NCI-H2107 (cell line): ENCODE data around the gene NRGN.
"Not testable (repeated sequence)": the region's sequence is repeated elsewhere in the genome, so short reads cannot be mapped to it uniquely, and the experiment has no call there.

ENCODE experiments used
- DNase-seq: peaks from one replicate; lab custom pipeline; 2025; lab: John Stamatoyannopoulos, UW

The NRGN gene

DNA sequence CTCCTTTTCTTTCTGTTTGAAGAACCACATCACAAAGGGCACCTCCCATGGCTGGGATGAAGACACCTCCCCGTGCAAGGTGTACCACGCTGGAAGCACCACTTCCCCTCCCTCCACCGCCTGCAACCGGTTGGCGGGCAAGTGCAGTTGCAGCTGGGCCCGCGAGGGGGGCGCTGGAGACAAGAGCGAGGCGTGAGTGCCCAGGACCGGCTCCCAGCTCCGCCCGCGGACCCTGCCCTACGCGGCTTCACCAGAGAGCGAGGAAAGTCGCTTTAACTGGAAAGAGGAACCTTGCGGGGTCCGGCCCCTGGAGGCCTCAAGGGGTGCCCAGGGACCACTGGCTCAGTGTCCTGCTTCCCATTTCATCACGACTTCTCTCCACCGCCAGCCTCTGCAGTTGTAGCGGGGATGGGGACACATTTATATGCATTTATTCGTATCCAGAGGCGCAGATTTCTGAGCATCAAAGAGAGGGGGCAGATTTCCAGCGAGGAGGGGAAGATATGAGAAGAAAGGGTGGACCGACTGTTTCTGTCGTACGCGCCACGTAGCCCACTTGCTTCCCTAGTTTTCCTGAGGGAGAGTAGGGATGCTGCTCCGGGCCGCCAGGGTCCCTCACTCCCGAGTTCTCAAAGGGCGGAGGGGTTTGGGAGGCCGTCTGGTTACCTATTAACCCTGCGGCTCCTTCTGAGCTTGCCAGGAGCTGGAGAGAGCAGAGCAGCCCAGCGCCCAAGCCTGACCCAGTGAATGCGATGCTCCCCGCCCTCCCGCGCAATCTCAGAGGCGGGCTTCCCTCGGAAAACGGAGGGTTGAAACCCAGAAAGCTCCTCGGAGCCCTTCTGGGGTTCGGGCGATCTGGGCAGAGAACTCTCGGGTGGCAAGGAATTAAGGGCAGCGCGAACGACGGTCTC is 18.9 kb downstream of the NRGN start:
- no peak for DNase-seq

DNA sequence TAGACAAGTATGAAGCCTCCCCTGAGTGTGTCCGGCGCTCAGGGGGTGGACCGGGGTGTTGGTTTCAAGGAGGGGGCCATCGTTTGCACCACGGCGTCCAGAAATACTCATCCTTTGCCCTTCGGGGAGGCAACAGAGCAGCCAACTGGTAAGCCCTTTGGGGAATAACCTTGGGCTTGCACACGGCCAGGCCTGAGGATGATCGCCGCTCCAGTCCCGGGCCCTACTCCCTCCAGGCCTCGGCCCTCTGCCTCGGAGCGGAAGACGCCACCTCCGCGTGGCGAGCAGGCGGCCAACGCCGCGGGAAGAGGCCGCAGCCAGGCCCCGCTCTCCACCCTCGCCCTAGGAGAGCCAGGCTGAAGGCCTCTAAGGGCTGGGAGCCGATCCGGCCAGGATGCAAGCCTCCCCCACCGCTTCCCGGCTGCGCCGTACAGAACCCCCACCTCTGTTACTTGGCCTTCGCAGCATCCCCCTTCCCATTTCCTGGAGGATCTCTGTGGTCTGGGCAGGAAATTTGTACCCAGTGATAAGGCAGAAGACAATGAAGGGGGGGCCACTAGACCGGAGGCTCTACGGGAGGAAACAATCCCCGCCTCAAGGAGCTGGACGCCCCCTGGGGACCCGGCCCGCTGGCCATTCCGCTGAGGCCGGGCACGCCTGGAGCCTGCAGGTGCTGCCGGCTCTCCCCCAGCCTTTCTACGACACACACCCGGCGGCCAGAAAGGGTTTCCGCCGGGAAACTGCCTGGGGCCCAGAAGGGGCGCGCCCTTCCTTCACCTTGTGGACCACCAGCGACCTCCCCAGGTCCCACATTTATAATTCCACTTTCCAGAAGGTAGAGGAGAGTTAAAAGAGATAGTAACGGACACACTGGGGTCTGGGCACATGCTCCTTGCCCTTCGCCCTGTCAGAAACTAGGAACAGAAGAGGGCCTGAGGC is 19.8 kb downstream of the NRGN start:
- no peak for DNase-seq

DNA sequence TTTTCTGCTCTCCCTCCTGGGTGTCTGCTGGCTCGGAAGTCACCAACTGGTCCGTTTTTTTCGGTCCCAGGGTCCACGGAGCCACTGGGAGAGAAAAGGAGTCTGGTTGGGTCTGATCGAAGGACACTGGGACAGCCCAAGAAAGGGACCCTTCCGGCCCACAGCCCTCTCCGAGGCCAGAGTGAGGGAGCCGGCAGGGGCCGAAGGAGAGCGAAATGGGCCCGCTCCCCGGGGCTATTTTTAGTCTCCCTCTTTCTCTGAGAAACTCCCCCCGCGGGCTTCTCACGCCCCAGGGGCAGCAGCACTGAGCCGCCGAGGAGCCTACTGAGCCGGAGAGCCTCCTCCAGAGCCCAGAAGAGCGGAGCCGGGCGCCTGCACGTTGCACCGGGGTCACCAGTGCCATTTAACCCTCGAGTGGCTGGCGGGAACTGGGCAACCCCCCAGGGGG is 20.5 kb downstream of the NRGN start:
- no peak for DNase-seq

DNA sequence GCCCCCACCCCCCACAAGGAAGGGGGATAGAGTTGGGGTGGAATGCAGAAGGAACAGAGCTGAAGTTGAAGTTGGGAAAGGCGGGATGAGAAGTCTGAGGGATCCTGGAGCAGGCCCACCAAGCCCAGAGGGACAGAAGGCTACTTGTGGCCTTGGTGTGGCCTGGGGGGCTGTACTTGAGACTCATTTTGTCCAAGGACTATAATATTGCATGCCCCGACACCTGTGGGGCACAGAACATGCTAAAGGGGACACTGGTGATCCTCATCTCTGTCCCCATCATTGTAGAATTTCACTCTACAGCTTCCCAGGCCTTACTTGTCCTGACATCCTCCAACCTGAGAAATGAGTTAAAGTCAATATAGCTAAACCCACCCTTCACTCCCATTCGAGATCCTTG is 21.1 kb downstream of the NRGN start:
- DNase-seq, result no peak

DNA sequence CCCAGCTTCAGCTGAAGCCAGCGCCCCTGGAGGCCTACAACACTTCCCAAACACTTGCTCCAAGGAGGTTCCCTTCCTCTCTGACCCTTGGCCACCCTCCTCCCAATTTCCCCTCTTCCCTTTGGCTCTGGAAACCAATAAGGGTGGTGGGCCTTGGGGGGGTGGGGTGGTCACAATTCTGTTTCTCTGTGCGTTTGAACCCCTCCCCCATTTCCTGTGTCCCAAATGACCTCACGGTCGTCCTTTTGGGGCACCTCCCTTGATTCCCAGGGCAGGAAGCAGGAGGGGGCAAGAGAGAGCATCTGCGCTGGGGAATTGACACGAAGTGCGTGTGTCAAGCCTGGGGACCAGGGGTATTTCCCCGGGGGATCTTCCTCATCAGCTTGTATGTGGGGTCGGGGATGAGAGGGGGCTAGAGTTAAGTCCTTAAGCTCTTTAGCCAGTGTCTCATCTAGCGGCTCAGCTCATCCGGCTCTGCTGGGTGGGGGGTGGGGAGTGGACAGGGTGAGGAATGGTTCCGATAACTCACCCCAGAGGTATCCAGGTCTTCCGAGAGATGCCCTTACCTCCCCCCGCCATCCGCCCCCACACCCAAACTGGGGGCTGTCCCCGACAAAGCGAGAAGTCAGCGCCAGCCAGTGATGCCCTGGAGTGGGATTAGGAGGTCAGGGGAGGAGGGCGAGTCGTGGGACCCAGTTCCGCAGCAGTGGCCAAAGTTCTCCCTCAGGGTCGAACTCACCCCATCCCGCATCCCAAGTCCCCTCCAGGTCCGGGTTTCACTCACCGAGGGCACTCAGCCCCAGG is 21.8 kb downstream of the NRGN start:
- DNase-seq, result no peak

DNA sequence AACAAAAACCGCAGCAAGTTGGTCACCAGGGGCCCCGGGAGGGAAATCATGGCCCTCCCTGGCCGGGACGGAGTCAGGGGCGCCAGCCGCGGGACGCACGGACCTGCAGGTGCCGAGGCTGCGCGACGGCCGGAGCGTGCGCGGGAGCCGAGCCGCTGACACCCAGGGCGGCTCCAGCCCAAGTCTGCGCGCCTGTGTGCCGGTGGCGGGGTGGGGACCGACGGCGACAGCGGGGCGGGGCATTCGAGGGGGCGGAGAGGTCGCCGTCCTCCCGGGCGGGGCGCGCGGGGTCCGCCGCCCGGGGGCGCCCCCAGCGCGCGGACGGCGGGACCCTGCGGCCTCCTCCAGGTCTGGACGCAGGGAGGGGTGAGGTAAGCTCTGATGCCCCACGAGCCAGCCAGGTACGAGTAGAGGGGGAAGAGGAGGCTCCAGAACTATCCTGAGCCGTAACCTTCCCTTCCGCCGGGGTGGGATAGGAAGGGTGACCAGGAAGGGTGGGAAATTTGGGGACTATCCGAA is 22.4 kb downstream of the NRGN start, which contains the start of gene ESAM:
TSS of gene ESAM (minus strand) at position 186 of the 519 bp plus-strand sequence. CDS start at position 50, 136 bp downstream.
- no peak for DNase-seq

DNA sequence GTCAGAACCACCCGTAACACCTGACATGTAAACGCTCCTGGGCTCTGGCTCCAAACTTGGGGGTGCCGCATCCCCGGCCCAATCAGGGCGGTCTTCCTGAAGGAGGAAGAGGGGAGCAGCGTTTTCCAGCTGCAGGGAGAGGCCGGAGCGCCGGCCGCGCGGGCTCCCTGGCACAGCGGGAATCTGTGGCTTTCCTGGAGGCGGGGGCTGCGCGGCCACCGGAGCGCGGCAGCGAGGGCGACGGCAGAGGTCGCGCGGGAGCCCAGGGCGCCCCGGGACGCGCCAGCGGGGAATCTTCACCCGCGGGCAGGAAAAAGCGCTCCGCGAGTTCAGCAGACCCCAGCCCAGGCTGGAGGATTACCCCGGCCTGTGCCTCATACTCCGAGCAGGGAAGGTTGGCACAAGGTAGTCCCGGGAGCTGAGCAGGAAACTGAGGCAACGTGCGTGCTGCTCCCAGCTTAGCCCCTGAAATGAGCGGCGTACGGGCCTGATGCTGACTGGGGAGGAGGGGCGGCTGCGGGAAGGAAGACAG is 22.9 kb downstream of the NRGN start:
- DNase-seq, result no peak

DNA sequence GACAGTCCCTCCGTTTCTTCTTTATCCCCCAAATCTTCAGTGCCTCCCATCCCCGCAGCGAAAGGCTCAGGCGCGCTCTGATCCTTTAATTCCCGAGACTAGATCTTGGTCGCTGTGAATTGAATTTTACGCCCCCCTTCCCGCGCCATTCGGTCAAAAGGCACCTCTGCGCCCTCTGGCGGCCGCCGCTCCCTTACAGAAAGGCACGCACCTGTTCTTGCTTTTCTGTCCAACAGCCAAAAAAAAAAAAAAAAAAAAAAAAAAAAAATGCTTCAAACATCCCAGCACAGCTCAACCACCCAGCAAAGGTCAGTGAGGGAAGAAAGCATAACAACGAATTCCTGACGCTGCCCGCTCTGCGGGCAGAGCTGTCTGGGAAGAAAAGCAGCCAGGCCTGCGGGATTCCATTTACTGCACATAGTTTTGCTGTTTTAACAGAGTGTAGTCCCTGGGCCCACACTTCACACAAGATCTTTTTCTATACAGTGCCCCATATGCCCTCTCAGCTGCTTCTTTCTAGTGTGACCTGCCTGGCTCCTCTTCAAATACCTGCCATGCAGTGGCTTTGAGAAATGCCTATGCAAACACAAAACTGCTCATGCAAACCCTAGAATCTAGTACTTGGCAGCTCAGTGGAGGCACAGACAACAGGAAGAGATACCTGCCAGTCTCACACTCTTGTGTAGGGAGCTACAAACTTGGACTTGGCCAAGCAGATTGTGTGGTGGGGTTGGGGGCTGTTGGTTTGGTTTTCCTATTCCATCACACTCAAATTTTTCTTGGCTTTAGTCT is 23.6 kb downstream of the NRGN start:
- no peak for DNase-seq

DNA sequence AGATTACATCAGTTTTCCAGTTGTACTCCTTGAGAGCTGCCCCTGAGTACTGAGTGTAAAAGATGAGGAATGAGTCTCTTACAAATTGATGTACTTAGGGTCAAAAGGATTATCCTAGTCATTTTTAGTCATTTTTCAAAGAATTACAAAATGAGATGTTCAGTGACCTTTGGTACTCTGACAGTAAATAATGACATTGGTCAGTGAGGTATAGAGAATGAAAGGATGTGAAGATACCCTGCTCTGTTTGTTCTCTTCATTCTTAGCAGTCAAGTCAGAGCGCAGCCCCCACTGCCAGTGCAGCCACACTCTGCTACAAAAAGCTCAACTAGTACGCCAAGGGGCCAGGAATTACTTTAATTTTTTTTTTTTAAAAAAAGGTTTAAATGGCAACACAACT is 26.4 kb downstream of the NRGN start:
- no peak for DNase-seq

DNA sequence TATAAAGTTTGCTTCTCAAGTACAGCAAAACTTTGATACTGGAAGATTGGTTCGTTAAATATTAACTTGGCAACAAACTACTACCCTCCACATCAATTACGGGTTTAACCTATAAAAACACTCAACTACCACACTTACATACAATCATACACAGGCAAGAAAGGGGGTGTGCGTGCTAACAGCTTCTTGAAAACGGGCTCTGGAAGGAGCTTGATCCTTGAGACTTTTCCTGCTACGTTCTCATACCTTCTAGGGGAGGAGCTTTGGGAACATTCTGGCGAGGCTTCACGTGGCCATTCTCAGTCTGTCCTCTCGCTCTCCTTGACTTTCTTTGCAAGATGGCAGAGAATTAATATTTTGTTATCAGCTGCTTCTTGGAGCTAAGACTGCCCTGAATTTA is 29.2 kb downstream of the NRGN start:
- no peak for DNase-seq

DNA sequence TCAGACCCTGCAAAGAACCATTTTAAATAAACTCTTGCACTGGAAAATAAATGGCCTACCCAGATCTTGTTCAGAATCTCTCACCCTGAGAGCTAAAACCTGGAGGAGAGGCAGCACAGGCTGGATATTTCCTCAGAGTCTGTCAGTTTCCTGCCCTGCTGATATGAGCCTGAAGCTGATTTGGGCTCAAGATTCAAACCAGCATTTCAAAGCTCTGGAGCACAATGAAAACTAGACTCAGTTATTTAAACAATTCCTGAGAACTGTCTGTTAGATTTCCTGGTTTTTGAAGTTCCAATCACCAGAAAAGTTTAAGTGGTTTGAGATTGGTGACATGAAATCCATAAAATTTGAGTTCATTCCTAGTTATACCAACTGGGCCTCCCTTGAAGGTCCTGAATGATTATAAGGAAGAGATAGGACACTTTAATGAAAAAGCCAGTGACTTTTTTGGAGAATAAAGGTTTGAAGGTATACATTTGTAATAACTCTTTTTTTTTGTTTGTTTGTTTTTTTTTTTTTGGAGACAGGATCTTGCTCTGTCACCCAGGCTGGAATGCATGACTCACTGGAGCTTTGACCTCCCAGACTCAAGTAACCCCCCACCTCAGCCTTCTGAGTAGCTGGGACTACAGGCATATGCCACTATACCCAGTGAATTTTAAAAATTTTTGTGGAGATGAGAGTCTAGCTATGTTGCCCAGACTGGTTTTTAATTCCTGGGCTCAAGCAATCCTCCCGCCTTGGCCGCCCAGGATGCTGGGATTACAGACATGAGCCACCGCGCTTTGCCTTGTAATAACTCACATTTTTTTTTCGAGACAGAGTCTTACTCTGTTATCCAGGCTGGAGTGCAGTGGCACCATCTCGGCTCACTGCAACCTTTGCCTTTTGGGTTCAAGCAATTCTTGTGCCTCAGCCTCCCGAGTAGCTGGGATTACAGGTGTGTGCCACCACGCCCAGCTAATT is 30.3 kb downstream of the NRGN start:
- no peak for DNase-seq

DNA sequence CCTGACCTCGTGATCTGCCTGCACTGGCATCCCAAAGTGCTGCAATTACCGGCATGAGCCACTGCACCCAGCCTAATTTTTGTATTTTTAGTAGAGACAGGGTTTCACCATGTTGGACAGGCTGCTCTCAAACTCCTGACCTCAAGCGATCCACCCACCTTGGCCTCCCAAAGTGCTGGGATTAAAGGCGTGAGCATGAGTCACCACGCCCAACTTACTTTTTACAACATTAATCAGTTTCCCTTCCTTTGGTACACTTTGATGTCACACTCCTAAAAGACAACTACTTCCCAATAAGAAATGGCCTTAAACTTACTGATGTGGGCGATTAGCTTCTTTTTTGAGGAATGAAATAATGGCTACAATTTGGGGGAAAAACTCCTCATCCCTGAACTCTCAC is 31.2 kb downstream of the NRGN start:
- not testable (repeated sequence) for DNase-seq

DNA sequence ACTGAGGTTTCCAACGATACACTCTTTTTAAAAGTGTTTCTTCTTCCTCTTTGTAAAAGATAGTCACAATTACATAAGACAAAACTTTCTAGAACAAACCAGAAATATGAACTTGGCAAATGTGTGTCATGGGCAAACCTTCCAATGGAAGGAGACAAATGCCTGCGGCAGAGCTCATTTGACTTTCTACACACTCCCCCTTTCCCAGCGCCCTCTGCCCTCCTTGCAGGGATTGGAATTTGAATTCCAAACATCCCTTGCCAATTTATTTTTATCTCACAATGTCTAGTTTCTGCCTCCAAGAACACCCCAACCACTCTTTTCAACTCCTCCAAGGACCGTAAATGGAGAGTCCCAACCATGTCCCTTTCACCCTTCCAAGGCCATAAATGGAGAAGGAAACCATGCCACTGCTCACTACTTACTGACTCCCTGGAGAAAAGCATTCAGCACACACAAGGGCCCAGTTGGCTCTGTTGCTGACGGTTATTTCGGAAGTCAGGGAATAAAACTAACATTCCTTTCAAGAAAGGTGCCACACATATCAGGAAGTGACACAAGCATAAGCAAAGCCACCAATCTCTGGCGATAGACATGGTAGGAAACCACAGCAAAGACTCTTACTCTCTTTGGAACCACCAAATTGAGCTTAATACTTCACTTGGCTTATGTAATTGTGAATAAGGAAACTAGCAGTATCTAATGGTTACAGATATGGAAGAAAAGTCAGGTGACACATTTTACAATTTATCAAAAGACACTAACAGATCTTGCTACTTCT is 37.3 kb downstream of the NRGN start:
- no peak for DNase-seq

DNA sequence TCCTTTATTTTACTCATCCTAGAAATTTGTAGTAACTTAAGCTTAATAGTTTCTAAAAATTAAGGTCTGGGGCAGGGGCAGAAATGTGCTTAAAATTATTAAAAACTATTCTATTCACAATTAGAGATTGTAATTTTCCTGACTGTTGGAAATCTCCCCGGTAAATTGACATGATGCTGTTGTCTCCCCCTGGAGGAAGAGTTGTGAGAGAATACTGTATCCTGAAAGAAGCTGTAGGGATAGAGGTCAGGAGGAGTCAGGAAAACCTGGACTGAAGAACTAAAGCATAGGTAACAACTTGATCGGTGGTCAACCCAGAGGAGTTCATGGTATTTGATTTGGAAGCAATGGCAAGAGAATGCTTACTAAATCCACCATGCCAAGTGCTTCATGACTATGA is 38.5 kb downstream of the NRGN start:
- DNase-seq, result no peak

DNA sequence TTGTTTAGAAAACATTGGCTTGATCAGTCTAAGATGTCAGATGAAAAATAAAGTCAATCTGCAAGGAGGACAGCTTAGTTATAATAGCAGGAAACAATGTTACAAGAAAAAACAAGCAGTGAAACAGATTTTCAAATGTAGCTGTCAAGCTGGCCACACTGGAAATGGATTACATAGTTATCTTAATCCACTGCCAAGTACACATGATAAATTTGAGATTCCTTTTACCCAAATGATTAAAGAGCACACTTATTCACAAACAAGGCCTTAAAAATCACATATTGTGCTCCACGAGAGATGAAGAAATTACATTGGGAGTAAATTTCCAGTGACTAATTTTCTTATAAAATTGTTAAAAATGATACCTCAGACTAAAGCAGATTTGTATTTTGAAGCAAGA is 39.8 kb downstream of the NRGN start:
- DNase-seq, result no peak

DNA sequence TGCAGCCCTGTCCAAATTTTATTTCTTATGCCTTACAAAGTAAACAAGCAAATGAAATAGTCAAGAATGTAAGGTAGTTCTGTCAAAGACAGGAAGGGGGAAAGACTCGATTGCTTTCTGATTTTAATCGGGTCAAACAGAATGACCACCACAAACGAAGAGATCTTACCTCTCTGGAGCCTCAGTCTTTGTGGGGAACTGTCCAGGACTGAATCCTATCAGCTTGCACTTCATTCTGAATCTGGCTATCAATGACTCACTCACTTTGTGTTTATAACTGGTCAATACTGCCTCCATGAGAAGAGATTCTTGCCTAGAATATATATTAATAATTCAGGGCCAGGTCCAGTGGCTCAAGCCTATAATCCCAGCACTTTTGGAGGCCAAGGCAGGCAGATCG is 43.3 kb downstream of the NRGN start:
- DNase-seq, result no peak

DNA sequence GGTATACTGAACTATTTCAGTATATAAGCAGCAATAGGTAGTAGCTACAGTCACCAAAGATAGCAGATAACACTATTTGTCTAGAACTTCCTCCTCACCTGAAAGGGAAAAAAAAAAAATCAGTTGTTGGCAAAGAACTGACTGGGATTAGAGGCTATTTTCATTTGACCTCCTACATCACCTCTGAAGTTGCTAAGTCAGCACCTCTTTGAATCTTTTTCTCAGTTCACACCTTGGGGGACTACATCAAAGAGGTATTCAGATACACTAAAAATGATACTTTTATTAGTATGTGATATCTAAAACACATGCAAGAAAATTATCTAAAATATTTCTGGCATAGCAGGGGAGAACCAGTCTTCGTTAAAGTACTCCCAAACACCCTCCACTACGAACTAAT is 44.3 kb downstream of the NRGN start:
- no peak for DNase-seq

DNA sequence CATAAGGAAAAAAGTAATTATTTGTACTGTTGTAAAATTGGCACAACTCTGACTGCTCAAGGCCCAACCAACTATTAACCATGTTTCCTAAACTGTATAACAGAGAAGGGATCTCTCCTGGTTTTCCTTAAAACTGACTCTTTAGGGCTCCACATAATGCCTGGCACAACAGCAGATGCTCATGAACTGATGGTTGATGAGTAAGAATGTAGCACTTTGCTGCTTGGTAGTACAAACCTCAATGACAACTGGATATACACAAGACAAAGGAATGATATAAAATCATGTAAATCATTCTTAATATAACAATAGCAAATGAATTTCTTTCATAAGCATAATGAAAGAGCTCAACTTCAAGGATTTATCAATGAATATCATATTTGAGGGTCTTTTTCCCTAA is 48.8 kb downstream of the NRGN start:
- DNase-seq, result no peak
